Brain microvascular endothelial cell (primary cell): Measurements from ENCODE around the gene NELL2.
A peak's percentile ranks its signal among the peaks of the same experiment; 100 is the strongest.
"Not testable (repeated sequence)": the region's sequence is repeated elsewhere in the genome, so short reads cannot be mapped to it uniquely, and the experiment has no call there.

ENCODE experiments used
- DNase-seq: peaks from one replicate; pipeline ENCODE4 v3.0.0-alpha.2; 2020
- H3K27ac ChIP-seq: fragments of 250-450 bp; sonication (Bioruptor Pico); 2 replicates; pipeline ENCODE4 v1.5.1; 2020; ENCODE audit warnings: mild to moderate bottlenecking, moderate library complexity
- H3K27me3 ChIP-seq: fragments of 250-450 bp; sonication (Bioruptor Pico); replicated peaks from 2 replicates; pipeline ENCODE4 v1.5.1; 2020; ENCODE audit warnings: mild to moderate bottlenecking
- H3K36me3 ChIP-seq: fragments of 250-450 bp; sonication (Bioruptor Pico); replicated peaks from 2 replicates; pipeline ENCODE4 v1.5.1; 2020; ENCODE audit warnings: mild to moderate bottlenecking
- H3K4me3 ChIP-seq: 2 replicates; pipeline ENCODE4 v1.5.1; 2011; ENCODE audit warnings: low read depth, mild to moderate bottlenecking, control low read depth, low read length, moderate library complexity
- in situ Hi-C: cut with HindIII; loops from 2 replicates; pipeline ENCODE4 v1.10.0; 2017; ENCODE audit warnings: low sequenced_read_pairs, low pct_ligation_motif_present
- TF ChIP-seq, protein P1 (sequence below): IDR thresholded peaks from 2 replicates; pipeline ENCODE4 v1.5.1; 2011; ENCODE audit warnings: low read depth, mild to moderate bottlenecking, moderate library complexity, low read length, control low read depth, inconsistent platforms; ENCODE audit errors: missing control alignments

NELL2 gene

DNA sequence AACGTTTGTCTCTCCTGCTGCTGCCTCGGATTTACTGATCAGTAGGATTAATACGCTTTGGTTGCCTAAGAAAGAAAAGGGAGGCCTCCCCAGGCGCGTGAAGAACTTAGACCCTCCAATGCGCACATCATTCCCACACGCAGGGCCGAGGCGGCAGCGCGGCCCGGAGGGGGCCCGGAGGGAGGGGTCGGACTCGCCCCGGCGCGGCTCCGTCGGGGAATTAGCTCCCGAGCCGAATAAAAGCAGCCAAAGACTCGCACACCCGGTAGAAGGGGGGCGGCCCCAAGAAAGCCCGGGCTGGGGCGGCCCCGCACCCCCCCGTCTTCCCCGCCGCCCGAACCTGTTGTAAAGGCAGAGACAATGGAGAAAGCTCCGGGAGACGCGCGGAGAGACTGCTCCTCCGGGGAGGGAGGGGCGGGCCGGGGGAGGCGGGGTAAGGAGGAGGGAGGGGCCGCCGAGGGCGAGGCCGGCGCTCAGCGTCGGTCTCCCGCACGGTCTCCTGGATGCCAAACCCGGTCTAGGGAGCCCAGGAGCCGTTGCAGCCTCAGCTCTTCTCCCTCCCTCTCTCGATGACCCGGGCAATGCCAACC, at the start of gene NELL2:
Gene NELL2, minus strand, starts transcription at position 362 of the 590 bp plus-strand sequence. CDS start 446 bp downstream, outside the sequence.
- DNase-seq, result no peak

DNA sequence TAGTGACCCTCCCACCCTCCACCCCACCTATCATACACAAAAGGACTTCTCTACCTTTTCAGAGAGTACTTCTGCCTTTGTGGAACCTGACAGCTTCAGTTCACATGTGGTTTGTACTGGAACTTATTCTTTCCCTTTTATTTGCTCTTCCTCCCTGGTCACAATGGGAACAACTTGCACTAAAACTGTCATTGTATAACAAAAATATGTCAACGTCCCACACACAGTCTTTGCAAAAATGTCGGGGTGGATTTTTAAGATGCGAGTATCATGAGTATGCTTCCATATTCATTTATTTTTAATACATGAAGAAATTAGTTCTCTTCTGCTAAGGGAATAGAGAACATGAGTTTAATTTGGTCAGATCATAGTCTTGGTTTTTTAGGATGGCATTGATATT, 45.6 kb upstream of the NELL2 start:
- DNase-seq, result no peak
- no peaks in the 10 kb centered on the region for H3K36me3 ChIP-seq
- no peak overlapping the region for H3K27ac ChIP-seq
- no peak overlapping the region for H3K4me3 ChIP-seq
- TF ChIP-seq, protein P1, sequence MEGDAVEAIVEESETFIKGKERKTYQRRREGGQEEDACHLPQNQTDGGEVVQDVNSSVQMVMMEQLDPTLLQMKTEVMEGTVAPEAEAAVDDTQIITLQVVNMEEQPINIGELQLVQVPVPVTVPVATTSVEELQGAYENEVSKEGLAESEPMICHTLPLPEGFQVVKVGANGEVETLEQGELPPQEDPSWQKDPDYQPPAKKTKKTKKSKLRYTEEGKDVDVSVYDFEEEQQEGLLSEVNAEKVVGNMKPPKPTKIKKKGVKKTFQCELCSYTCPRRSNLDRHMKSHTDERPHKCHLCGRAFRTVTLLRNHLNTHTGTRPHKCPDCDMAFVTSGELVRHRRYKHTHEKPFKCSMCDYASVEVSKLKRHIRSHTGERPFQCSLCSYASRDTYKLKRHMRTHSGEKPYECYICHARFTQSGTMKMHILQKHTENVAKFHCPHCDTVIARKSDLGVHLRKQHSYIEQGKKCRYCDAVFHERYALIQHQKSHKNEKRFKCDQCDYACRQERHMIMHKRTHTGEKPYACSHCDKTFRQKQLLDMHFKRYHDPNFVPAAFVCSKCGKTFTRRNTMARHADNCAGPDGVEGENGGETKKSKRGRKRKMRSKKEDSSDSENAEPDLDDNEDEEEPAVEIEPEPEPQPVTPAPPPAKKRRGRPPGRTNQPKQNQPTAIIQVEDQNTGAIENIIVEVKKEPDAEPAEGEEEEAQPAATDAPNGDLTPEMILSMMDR, result no peak
- no peaks in the 10 kb centered on the region for H3K27me3 ChIP-seq
- in situ Hi-C loops, result no loop called here

More for the DNA sequence above, at the start of gene NELL2:
- no peak within 1 kb of the TSS for H3K27ac ChIP-seq
- no peaks in the 10 kb centered on the region for H3K36me3 ChIP-seq
- peak within 1 kb of the TSS; percentile 50 for H3K4me3 ChIP-seq
- TF ChIP-seq, protein P1, result no peak
- H3K27me3 ChIP-seq, result peaks cover 16% of the 10 kb centered on the region
- in situ Hi-C loops, result no loop called here

- Histone ChIP-seq H3K27ac (no peak overlapping the region), H3K4me3 (no peak overlapping the region), H3K36me3 (no peaks in the 10 kb centered on the region), H3K27me3 (no peaks in the 10 kb centered on the region)
- TF ChIP-seq, protein P1, result no peak
- in situ Hi-C loops, result no loop called here
- no peak for DNase-seq
These were observed 41.0 kb upstream of the NELL2 start for GRCh38 chr12:44917141-44917540.

DNA sequence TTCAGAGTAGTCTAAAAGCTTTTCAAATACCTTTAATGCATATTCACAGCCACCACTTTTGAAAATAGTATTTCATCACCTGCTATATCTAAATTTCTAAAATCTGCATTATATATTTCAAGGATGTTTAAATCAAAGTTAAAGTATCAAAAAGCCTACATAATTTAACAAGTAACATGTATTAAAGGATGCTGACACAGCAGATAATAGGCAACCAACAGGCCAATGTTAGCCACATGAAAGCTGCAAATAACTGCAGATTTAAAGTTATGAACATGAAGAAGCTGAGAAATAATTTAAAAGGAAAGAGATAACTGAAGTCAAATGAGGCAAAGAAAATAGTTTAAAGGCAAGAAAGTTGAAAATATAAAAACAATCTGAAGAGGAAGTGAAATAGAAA, 39.8 kb upstream of the NELL2 start:
- TF ChIP-seq, protein P1, result no peak
- no peaks in the 10 kb centered on the region for H3K27me3 ChIP-seq
- no peak overlapping the region for H3K27ac ChIP-seq
- in situ Hi-C loops, result no loop called here
- DNase-seq, result no peak
- no peaks in the 10 kb centered on the region for H3K36me3 ChIP-seq
- no peak overlapping the region for H3K4me3 ChIP-seq

GRCh38 chr12:44904321-44904720, 28.2 kb upstream of the NELL2 start:
- in situ Hi-C loops, result no loop called here
- H3K27ac ChIP-seq, result no peak overlapping the region
- TF ChIP-seq, protein P1, result no peak
- no peak for DNase-seq
- no peaks in the 10 kb centered on the region for H3K36me3 ChIP-seq
- H3K4me3 ChIP-seq, result no peak overlapping the region
- no peaks in the 10 kb centered on the region for H3K27me3 ChIP-seq

- H3K27ac ChIP-seq, in situ Hi-C loops, H3K4me3 ChIP-seq, DNase-seq, H3K36me3 ChIP-seq, H3K27me3 ChIP-seq: not testable (repeated sequence)
These were observed 22.0 kb upstream of the NELL2 start for GRCh38 chr12:44898108-44898507.
